C4-2B (cell line): ENCODE results near the gene SZRD1.

Experiments
- ZFX ChIP-seq: fragments of 450-650 bp; IDR thresholded peaks from 2 replicates; pipeline ENCODE4 v1.6.1; 2017
- TF ChIP-seq, protein P1 (sequence below): fragments of 450-650 bp; conservative IDR thresholded peaks from 2 replicates; pipeline ENCODE4 v1.5.1; 2017; ENCODE audit warnings: mild to moderate bottlenecking

- TF ChIP-seq, protein P1, sequence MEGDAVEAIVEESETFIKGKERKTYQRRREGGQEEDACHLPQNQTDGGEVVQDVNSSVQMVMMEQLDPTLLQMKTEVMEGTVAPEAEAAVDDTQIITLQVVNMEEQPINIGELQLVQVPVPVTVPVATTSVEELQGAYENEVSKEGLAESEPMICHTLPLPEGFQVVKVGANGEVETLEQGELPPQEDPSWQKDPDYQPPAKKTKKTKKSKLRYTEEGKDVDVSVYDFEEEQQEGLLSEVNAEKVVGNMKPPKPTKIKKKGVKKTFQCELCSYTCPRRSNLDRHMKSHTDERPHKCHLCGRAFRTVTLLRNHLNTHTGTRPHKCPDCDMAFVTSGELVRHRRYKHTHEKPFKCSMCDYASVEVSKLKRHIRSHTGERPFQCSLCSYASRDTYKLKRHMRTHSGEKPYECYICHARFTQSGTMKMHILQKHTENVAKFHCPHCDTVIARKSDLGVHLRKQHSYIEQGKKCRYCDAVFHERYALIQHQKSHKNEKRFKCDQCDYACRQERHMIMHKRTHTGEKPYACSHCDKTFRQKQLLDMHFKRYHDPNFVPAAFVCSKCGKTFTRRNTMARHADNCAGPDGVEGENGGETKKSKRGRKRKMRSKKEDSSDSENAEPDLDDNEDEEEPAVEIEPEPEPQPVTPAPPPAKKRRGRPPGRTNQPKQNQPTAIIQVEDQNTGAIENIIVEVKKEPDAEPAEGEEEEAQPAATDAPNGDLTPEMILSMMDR = no peak
- no peak for TF ChIP-seq ZFX
Observed at GRCh38 chr1:16420424-16421118, 53.5 kb downstream of the SZRD1 start.
